ENCODE results near the gene LSM5.

The LSM5 gene

DNA sequence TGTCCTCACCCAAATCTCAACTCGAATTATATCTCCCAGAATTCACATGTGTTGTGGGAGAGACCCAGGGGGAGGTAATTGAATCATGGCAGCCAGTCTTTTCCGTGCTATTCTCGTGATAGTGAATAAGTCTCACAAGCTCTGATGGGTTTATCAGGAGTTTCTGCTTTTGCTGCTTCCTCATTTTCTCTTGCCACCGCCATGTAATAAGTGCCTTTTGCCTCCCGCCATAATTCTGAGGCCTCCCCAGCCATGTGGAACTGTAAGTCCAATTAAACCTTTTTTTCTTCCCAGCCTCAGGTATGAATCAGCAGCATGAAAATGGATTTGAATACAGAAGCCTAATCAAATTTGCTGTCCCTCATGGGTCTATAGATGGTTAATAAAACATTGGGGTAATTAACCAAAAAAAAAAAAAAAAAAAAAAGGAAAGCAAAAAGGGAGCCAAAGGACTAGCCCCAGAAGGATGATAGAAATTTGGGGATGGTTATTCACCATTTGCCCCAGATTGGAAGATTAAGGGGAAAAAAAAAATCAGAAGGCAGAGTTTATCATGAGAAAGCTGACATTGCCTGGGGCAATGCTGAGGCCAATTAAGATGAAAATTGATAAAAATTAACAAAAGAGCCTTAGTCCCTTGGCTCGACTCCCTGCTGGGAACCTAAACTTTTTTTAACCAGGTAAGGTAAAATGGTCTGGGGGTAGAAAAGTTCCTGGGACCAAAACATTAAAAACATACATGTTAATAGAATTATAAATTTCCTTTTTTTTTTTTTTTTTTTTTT lies 32.8 kb upstream of the LSM5 start:
- Histone ChIP-seq H3K4me3 (ENCODE audit: low read depth, low read length) (no peak overlapping the region), H3K36me3 (no peaks in the 10 kb centered on the region), H3K4me1 (no peaks in the 10 kb centered on the region), H3K9me3 (peaks cover 8% of the 10 kb centered on the region; the same call in 1 of the 2 replicates), H3K27me3 (no peaks in the 10 kb centered on the region)
- TF ChIP-seq, protein P1, sequence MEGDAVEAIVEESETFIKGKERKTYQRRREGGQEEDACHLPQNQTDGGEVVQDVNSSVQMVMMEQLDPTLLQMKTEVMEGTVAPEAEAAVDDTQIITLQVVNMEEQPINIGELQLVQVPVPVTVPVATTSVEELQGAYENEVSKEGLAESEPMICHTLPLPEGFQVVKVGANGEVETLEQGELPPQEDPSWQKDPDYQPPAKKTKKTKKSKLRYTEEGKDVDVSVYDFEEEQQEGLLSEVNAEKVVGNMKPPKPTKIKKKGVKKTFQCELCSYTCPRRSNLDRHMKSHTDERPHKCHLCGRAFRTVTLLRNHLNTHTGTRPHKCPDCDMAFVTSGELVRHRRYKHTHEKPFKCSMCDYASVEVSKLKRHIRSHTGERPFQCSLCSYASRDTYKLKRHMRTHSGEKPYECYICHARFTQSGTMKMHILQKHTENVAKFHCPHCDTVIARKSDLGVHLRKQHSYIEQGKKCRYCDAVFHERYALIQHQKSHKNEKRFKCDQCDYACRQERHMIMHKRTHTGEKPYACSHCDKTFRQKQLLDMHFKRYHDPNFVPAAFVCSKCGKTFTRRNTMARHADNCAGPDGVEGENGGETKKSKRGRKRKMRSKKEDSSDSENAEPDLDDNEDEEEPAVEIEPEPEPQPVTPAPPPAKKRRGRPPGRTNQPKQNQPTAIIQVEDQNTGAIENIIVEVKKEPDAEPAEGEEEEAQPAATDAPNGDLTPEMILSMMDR (IDR thresholded peaks at IDR 0.05; ENCODE audit: low read depth, low read length), result no peak
- no peak for DNase-seq

DNA sequence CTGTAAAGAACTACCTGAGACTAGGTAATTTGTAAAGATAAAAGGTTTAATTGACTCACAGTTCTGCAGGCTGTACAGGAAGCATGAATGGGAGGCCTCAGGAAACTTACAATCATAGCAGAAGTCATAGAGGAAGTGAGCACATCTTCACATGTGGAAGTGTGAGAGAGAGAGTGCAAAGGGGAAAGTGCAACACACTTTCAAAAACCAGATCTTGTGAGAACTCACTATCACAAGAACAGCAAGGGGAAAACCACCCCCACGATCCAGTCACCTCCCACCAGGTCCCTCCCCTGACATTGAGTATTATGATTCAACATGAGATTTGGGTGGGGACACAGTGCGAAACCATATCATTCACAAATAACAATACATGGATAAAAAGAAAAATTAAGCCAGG lies 29.6 kb upstream of the LSM5 start:
- Histone ChIP-seq H3K4me1 (no peaks in the 10 kb centered on the region), H3K36me3 (no peaks in the 10 kb centered on the region)
- TF ChIP-seq, protein P1 (IDR thresholded peaks at IDR 0.05; ENCODE audit: low read depth, low read length), result no peak

DNA sequence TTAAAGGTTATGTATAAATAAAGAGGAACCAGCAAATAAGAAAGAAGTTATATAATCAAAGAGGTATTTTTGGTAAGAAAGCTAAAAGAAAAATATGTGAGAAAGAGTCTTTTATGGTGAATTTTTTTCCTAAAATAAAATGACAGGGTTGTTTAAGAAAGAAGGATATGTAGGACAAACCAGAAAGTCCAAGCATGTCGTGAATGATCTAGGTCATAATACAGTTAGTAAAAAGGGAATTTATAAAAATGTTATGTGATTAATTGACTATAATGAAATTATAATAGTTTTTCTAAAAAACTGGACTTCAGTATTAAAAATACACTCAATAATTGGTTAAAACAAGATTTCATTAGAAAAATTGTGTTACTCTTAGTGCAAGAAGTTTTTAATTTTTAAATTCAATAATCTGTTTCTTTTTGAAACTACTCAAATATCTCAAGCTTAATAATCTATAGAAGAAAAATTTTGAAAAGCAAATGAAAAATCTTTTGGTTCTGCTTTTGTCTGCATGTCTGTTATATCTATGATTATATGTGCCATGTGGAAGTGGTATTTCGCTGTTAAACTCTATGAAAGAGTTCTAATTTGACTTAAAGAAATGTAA lies 28.5 kb upstream of the LSM5 start:
- Histone ChIP-seq H3K9me3 (peaks cover 8% of the 10 kb centered on the region), H3K4me1 (no peaks in the 10 kb centered on the region), H3K27me3 (no peaks in the 10 kb centered on the region), H3K36me3 (no peaks in the 10 kb centered on the region), H3K4me3 (ENCODE audit: low read depth, low read length) (no peak overlapping the region)
- TF ChIP-seq, protein P1 (IDR thresholded peaks at IDR 0.05; ENCODE audit: low read depth, low read length), result no peak
- DNase-seq, result no peak

More for the DNA sequence above, 29.6 kb upstream of the LSM5 start:
- Histone ChIP-seq H3K4me3 (ENCODE audit: low read depth, low read length) (no peak overlapping the region), H3K9me3 (peaks cover 8% of the 10 kb centered on the region), H3K27me3 (no peaks in the 10 kb centered on the region)
- DNase-seq, result no peak

DNA sequence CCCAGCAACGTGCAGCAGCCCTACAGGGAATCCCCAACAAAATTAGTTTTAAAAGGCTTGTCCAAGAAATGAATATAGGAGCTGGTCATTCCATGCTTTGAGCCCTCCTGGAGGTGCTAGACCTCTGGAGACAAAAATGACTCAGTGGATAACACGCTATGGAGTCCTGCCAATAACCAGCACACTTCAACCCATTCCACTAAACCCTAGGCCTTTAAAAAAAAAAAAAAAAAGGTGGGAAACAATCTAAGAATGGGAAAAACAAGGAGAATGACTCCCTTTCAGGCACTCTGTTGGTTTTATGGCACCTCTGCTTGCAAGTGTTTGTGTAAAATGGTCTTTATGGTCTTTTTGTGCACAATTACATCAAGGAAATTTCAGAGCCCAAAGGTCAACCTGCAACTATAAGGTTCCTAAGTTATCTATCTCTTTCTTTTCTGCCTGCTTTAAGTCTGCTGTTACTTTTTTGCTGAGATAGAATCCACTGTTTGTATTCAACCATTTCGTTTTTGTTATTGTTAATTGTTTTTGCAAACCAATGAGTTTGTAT lies 26.4 kb upstream of the LSM5 start:
- TF ChIP-seq, protein P1 (IDR thresholded peaks at IDR 0.05; ENCODE audit: low read depth, low read length), result no peak
- Histone ChIP-seq H3K27me3 (no peaks in the 10 kb centered on the region), H3K36me3 (no peaks in the 10 kb centered on the region), H3K4me3 (ENCODE audit: low read depth, low read length) (no peak overlapping the region), H3K9me3 (peaks cover 3% of the 10 kb centered on the region), H3K4me1 (no peaks in the 10 kb centered on the region)
- DNase-seq, result no peak

DNA sequence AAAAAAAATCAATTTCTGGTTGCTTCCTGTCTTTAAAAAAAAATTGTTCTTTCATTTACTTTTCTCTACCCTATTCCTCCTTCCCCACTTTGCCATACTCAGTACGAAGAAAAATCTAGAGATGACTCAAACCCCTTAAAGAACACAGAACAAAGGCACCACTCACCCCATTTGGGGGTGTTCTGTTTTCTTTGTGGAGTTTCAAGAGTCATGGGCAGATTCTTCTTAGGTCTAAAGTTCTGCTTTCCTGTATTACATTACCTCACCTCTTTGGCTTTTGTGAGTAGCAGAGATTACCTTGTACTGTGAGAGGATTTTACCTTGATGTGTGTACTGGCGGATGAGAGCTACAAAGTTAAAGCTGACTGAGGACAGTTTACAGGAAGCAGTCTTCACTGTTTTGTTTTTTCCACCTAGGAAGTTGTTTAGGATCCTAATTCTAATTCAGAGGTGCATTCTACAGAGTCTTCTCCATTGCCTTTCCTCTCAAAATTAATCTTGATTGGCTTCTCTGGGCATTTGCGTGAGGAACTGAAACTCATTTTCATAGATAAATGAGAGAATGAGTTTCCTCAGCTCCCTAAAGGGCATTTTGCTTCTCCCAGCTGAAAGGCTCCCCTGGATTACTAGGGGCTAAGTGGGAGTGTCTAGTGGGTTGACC lies 25.8 kb upstream of the LSM5 start:
- no peak for DNase-seq
- Histone ChIP-seq H3K36me3 (no peaks in the 10 kb centered on the region), H3K4me3 (ENCODE audit: low read depth, low read length) (no peak overlapping the region), H3K9me3 (peaks cover 3% of the 10 kb centered on the region), H3K4me1 (no peaks in the 10 kb centered on the region), H3K27me3 (no peaks in the 10 kb centered on the region)
- TF ChIP-seq, protein P1 (IDR thresholded peaks at IDR 0.05; ENCODE audit: low read depth, low read length), result no peak
